NCI-H2196 (cell line): ENCODE measurements around the gene PDE8A.
"Not testable (repeated sequence)": the region's sequence is repeated elsewhere in the genome, so short reads cannot be mapped to it uniquely, and the experiment has no call there.

Experiments used
- DNase-seq: peaks from one replicate; lab custom pipeline; 2025; ENCODE audit not compliant: unreplicated experiment; lab: John Stamatoyannopoulos, UW

The PDE8A gene

GRCh38 chr15:84961114-84961452 is 20.6 kb upstream of the PDE8A start:
- DNase-seq, result no peak

GRCh38 chr15:84961707-84962106 is 19.9 kb upstream of the PDE8A start:
- DNase-seq, result no peak

- no peak for DNase-seq
Observed at GRCh38 chr15:84962955-84963354, 18.7 kb upstream of the PDE8A start.

DNA sequence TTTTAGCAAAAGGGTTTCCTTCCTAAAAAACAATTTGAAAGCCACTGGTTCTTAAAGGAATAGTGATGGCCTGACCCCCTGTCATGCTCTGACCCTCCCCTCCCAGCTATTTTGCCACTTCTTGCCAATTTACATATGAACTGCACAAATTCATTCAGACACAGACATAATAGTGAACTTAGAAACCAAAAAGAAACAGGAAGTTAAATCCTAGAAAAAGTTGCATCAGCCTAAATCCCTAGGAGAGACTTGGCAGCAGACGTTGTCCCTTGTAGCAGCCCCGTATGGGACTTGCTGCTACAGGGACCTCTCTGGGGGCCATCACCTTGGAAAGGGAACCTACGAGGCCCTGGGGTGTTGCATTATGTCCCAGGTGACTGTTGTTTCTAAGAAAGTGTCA is 14.3 kb upstream of the PDE8A start:
- no peak for DNase-seq

GRCh38 chr15:84968301-84968700 is 13.4 kb upstream of the PDE8A start:
- no peak for DNase-seq

GRCh38 chr15:84969257-84969656 is 12.4 kb upstream of the PDE8A start:
- no peak for DNase-seq

DNA sequence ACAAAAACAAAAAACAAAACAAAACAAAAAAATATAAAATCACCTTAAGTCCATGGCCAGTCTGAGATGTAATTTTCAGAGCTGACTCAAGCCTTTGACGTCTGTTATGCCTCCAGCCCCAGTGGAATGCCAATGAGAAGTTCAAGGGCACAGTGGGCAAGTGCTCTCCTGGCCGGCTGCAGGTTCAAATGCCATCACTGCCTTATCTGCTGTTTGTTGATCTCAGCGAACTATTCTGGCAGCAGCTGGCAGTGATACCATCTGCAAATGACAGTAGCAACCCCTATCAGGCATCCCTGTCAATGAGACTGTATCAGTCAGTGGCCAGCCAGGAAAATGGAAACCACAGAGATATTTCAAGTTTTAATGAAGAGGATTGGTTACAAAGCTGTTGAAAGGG is 10.8 kb upstream of the PDE8A start:
- no peak for DNase-seq

DNA sequence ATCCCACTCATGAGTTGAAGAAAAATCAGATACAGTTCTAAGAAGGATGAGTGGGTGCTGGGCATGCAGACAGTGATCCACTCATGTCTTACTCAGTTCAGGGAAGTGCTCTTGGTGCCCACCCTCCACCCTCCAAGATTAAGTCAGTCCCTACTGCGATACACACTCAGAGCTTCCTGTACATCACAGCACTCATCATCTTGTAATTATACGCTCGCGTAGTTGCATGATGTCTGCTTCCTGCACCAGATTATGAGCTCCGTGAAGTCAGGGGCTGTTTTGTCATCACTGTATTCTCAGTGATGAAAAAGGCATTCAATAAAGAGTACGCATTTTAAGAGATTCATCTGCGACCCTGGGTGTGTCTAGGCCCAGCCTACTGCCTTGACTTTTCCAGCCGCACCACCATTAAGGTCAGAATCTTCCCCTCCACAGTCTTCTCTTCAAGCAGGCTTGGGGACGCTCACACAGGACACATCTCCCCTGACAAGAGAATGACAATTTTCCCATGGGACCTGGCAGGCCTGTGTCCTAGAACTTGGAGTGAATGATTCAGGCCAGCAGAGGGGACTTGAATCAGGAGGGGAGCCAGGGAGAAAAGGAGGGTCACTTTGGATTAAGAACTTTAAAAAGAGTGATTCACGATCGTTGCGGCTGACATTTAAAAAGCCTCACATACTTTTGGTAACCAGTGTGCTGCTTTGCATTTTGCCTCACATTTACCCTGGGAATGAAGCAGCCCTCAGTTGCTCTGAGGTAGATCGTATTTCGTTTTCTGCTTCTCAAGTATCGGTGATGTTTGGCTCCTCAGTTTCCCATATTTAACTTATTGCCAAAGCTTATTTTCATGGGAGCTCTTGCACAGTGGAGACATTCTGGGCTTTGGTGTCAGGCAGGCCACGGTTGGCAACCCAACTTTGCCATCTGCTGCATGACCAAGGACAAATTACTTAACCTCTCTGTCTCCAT is 7.9 kb upstream of the PDE8A start:
- DNase-seq, result no peak

DNA sequence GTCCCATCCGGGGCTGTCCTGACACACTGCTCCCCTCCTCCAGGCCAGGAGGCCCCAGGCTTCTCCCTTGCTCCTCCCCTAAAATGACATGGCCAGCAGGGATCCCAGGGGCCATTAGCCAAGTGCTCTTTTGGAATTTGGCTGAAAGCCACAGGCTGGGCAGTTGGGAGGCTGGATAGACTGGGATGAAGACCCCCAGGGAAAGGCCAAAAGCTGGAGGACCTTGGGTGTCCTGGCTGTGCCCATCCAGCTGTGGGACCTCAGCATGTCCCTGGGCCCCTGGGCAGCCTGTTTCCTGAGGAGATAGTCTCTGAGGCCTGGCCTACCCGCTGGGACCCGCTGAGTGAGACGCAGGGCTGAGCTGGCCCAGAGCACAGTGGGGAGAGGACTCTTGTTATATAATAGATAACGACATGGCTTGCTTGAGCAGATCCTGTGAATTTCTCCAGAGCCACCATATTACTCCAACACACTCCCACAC is 5.7 kb upstream of the PDE8A start:
- DNase-seq, result no peak

GRCh38 chr15:84976746-84977345 is 4.8 kb upstream of the PDE8A start:
- no peak for DNase-seq

DNA sequence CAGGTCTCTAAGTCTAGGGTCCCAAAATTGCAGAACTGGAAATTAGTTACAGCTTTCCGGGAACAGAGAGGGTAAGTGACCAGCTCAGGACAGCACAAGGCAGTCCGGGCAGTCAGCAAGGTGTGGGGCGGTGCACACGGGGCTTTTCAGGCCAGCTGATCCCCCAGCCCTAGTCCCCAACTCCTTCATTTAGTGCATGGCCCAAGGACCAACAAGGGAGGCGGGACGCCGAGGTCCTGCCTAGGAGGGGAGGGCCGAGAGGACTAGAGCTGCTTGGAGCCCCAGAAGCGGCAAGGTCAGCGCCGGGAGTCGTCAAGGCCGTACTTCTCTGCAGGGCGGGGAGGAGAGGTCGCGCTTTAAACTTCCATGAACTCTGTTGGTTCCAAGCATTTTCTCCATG is 2.0 kb upstream of the PDE8A start:
- no peak for DNase-seq

GRCh38 chr15:84980196-84981053 is 1.2 kb upstream of the PDE8A start:
- peak; percentile 64 for DNase-seq

GRCh38 chr15:84981054-84981710 is 474 bp upstream of the PDE8A start:
- DNase-seq, result peak; percentile 87

GRCh38 chr15:84982301-84982920 is 755 bp downstream of the PDE8A start:
- DNase-seq, result no peak

DNA sequence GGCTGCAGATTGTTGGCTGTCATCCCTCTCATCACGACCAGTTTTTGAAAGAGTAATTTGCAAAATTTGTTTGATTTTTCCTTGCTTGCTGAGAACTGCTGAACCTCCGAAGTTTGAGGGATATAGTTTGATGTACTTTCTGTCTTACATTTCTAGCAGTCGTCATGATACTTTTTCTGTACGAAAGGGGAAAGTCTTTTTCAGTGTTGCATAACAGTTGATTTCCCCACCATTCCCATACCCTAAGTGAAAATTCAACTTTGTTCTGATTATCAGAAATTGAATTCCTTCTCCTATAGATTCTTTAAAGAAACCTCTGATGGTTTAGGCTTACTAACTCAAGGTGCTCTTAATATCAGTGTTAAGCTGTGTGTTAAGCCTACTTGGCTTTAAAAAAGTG is 1.6 kb downstream of the PDE8A start:
- no peak for DNase-seq

DNA sequence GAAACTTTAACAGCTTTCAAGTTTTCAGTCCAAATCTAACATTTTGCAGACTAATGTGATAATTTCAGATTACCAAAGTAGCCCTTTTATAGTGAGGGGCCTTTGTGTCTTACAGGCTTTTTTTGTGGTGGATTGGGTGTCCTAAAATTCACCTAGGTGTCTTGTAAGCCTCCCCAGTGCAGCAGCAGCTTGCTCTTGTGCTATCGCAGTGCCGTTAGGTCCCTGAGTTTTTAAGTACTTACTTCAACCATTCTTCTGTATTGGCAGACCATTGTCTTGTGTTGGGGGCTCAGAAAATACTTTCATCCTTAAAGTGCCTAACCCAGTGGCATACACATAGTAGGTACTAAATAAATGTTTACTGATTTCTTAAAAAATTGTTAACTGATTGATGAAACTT is 2.1 kb downstream of the PDE8A start:
- no peak for DNase-seq

- no peak for DNase-seq
Observed at GRCh38 chr15:84985158-84985557, 3.5 kb downstream of the PDE8A start.

DNA sequence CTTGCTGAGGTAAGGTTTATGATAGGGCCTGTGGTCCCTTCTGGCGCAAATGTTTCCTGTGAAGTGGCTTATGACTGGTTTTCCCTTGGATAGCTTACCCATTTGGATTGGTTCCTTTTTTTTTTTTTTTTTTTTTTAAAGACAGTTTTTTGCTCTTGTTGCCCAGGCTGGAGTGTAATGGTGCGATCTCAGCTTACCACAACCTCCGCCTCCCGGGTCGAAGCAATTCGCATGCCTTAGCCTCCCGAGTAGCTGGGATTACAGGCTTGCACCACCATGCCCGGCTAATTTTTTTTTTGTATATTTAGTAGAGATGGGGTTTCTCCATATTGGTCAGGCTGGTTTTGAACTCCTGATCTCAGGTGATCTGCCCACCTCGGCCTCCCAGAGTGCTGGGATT is 5.7 kb downstream of the PDE8A start:
- DNase-seq, result not testable (repeated sequence)

- DNase-seq, result no peak
Observed at GRCh38 chr15:84987949-84988624, 6.4 kb downstream of the PDE8A start.
